K562 (cell line): Measurements from ENCODE around the gene PHF12. TPM values are rescaled to one million over a fixed set of nuclear protein-coding genes. Genes with fewer than 3 reads are reported as not detected.

Source experiments
- CBFA2T3 ChIP-seq: fragments of 450-650 bp; IDR thresholded peaks from 2 replicates; pipeline ENCODE4 v1.6.1; 2017
- DACH1 ChIP-seq: fragments of 450-650 bp; IDR thresholded peaks from 2 replicates; pipeline ENCODE4 v1.6.1; 2018; ENCODE audit not compliant: partially characterized antibody
- FIP1L1 ChIP-seq: fragments of 200-400 bp; formaldehyde crosslinking; IDR thresholded peaks from 2 replicates; pipeline ENCODE4 v1.6.1; 2018; ENCODE audit warnings: mild to moderate bottlenecking, low read depth, low read length; ENCODE audit not compliant: poor library complexity, severe bottlenecking
- HDAC1 ChIP-seq, 2 experiments: fragments of 450-650 bp; IDR thresholded peaks; 2 replicates each; pipeline ENCODE4 v1.6.1; 2016 to 2017; ENCODE audit warnings: inconsistent platforms in 1 of 2, mild to moderate bottlenecking in 1 of 2, moderate library complexity in 1 of 2
- HSF4 ChIP-seq: fragments of 250-450 bp; sonication (Bioruptor Pico); IDR thresholded peaks from 2 replicates; pipeline ENCODE4 v2.1.2; 2022; ENCODE audit warnings: mild to moderate bottlenecking, moderate library complexity, borderline replicate concordance
- KAT8 ChIP-seq: fragments of 450-650 bp; IDR thresholded peaks from 2 replicates; pipeline ENCODE4 v1.6.1; 2016; ENCODE audit warnings: low read depth, mild to moderate bottlenecking
- MYBL2 ChIP-seq, 2 experiments: fragments of 450-650 bp in 1 of 2; sonication (generic) in 1 of 2; formaldehyde crosslinking in 1 of 2; IDR thresholded peaks; 2 replicates each; pipeline versions ENCODE4 v1.6.1 to v1.8.1; 2017 to 2022; ENCODE audit warnings: borderline replicate concordance in 1 of 2, inconsistent platforms in 1 of 2, low read depth in 1 of 2, mild to moderate bottlenecking in 1 of 2, missing genetic modification reagents in 1 of 2, moderate library complexity in 1 of 2
- RBFOX2 ChIP-seq: fragments of 200-400 bp; formaldehyde crosslinking; IDR thresholded peaks from 2 replicates; pipeline ENCODE4 v1.6.1; 2017; ENCODE audit warnings: low read depth, mild to moderate bottlenecking, low read length, moderate library complexity
- TARDBP ChIP-seq: fragments of 450-650 bp; IDR thresholded peaks from 2 replicates; pipeline ENCODE4 v1.6.1; 2016
- TEAD2 ChIP-seq: fragments of 450-650 bp; IDR thresholded peaks from 2 replicates; pipeline ENCODE4 v1.6.1; 2016; ENCODE audit warnings: missing genetic modification characterization, control low read depth, missing compliant biosample characterization
- U2AF1 ChIP-seq: fragments of 200-400 bp; formaldehyde crosslinking; optimal IDR thresholded peaks from 2 replicates; pipeline ENCODE3; 2017; ENCODE audit warnings: mild to moderate bottlenecking, low read depth, low read length, moderate library complexity
- ZBED1 ChIP-seq: IDR thresholded peaks from 2 replicates; pipeline ENCODE4 v1.6.1; 2014
- ZBTB1 ChIP-seq: sonication (generic); formaldehyde crosslinking; IDR thresholded peaks from 2 replicates; pipeline ENCODE4 v1.8.1; 2023; ENCODE audit warnings: missing genetic modification reagents, low read depth, mild to moderate bottlenecking, borderline replicate concordance
- ZNF134 ChIP-seq: fragments of 250-450 bp; sonication (Bioruptor Pico); conservative IDR thresholded peaks from 2 replicates; pipeline ENCODE4 v1.4.0; 2020
- polyA plus RNA-seq, 8 experiments: library from polyadenylated mRNA; depleted of rRNA in 4 of 8; stranded (reverse) in 5 of 8; unstranded in 3 of 8; fragments of >200 nt; fragmentation: Nextera tagmentation in 2 of 8; fragmentation: Illumina TruSeq in 1 of 8; extraction: Ambion mirVana in 2 of 8; extraction: Trizol in 1 of 8; gene quantifications; 2 replicates each; pipeline versions ENCODE4 v1.2.1 to v1.2.3, GENCODE V29; 2011 to 2014; ENCODE audit warnings: inconsistent platforms in 1 of 8, missing spikeins in 1 of 8
- total RNA-seq, 7 experiments: library from RNA; depleted of rRNA in 6 of 7; stranded (reverse); fragments of >200 nt in 6 of 7; fragmentation: Illumina TruSeq in 2 of 7; extraction: Trizol in 2 of 7; gene quantifications; 2 replicates each; pipeline versions ENCODE4 v1.2.1 to v1.2.3, GENCODE V29; 2011 to 2021; ENCODE audit warnings: low replicate concordance in 1 of 7
- TF ChIP-seq, protein P1 (sequence below): fragments of 250-450 bp; sonication (Bioruptor Pico); IDR thresholded peaks from 2 replicates; pipeline ENCODE4 v1.5.0; 2021; ENCODE audit warnings: mild to moderate bottlenecking, borderline replicate concordance
- TF ChIP-seq, protein P2 (sequence below), 2 experiments: fragments of 450-650 bp; conservative IDR thresholded peaks; 2 replicates each; pipeline ENCODE4 v1.6.1; 2017; ENCODE audit warnings: mild to moderate bottlenecking in 2 of 2, moderate library complexity in 2 of 2
- TF ChIP-seq, protein P3 (sequence below): sonication (generic); formaldehyde crosslinking; IDR thresholded peaks from 2 replicates; pipeline ENCODE4 v1.8.0; 2022; ENCODE audit warnings: missing genetic modification reagents, mild to moderate bottlenecking, moderate library complexity, borderline replicate concordance
- TF ChIP-seq, protein P4 (sequence below): sonication (generic); formaldehyde crosslinking; IDR thresholded peaks from 2 replicates; pipeline ENCODE4 v1.8.0; 2022; ENCODE audit warnings: mild to moderate bottlenecking, missing genetic modification reagents

The PHF12 gene
- total and polyA plus RNA-seq, 9 of the 15 experiments (the other 6 are each of a cell fraction or from before 2014, with no cell fraction given) = 0.82 to 31.3 (median 13.5) TPM

DNA sequence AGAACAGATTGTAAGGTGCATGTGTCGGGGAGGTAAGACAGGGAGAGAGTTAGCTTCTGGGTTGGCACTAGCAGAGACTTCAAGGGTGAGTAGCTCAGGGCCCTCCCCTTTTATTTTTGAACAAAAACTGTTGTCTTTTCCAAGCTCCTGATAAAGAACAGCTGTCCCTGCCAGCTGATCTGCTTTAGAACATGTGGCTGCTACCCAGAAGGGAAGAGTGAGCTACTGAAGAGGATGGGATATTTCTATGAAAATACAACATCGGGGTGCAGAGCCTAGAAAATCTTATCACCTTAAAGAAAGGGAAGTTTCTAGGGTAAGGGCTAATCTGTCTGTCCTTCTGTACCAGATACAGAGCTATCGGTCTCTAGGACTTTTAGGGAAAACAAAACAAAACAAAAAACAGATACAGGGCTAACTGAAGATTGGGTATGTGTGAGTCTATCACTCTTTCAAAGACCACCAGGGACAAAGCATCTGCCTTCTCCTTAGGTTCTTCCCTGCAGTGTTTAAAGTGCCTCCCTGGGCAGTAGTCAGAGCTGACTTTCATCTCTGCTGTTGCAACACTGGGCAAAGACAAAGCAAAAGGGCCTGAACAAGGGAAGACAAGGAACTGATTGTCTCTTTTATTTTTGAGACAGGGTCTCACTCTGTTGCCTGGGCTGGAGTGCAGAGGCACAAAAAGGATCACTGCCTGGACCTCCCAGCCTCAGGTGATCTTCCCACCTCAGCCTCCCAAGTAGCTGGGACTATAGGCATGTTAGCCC is 43.4 kb downstream of the PHF12 start (continued):
- TF ChIP-seq, protein P1, sequence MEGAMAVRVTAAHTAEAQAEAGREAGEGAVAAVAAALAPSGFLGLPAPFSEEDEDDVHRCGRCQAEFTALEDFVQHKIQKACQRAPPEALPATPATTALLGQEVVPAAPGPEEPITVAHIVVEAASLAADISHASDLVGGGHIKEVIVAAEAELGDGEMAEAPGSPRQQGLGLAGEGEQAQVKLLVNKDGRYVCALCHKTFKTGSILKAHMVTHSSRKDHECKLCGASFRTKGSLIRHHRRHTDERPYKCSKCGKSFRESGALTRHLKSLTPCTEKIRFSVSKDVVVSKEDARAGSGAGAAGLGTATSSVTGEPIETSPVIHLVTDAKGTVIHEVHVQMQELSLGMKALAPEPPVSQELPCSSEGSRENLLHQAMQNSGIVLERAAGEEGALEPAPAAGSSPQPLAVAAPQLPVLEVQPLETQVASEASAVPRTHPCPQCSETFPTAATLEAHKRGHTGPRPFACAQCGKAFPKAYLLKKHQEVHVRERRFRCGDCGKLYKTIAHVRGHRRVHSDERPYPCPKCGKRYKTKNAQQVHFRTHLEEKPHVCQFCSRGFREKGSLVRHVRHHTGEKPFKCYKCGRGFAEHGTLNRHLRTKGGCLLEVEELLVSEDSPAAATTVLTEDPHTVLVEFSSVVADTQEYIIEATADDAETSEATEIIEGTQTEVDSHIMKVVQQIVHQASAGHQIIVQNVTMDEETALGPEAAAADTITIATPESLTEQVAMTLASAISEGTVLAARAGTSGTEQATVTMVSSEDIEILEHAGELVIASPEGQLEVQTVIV = no peak
- TF ChIP-seq MYBL2 (IDR thresholded peaks at IDR 0.05; ENCODE audit: low read depth) = no peak
- TF ChIP-seq MYBL2 (CRISPR knock-in tag; IDR thresholded peaks at IDR 0.05; ENCODE audit: borderline replicate concordance) = no peak
- TF ChIP-seq, protein P2, sequence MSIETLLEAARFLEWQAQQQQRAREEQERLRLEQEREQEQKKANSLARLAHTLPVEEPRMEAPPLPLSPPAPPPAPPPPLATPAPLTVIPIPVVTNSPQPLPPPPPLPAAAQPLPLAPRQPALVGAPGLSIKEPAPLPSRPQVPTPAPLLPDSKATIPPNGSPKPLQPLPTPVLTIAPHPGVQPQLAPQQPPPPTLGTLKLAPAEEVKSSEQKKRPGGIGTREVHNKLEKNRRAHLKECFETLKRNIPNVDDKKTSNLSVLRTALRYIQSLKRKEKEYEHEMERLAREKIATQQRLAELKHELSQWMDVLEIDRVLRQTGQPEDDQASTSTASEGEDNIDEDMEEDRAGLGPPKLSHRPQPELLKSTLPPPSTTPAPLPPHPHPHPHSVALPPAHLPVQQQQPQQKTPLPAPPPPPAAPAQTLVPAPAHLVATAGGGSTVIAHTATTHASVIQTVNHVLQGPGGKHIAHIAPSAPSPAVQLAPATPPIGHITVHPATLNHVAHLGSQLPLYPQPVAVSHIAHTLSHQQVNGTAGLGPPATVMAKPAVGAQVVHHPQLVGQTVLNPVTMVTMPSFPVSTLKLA (conservative IDR thresholded peaks at IDR 0.05) = peak in 1 of 2 experiments; percentile 82; a peak in 2 of 4 replicates
- TF ChIP-seq ZNF134 (CRISPR knock-in tag) = no peak
- peak; percentile 68 for TF ChIP-seq CBFA2T3
- TF ChIP-seq RBFOX2 = no peak
- no peak for TF ChIP-seq TARDBP
- no peak for TF ChIP-seq KAT8
- TF ChIP-seq, protein P3, sequence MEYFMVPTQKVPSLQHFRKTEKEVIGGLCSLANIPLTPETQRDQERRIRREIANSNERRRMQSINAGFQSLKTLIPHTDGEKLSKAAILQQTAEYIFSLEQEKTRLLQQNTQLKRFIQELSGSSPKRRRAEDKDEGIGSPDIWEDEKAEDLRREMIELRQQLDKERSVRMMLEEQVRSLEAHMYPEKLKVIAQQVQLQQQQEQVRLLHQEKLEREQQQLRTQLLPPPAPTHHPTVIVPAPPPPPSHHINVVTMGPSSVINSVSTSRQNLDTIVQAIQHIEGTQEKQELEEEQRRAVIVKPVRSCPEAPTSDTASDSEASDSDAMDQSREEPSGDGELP = peak; percentile 87
- TF ChIP-seq, protein P4, sequence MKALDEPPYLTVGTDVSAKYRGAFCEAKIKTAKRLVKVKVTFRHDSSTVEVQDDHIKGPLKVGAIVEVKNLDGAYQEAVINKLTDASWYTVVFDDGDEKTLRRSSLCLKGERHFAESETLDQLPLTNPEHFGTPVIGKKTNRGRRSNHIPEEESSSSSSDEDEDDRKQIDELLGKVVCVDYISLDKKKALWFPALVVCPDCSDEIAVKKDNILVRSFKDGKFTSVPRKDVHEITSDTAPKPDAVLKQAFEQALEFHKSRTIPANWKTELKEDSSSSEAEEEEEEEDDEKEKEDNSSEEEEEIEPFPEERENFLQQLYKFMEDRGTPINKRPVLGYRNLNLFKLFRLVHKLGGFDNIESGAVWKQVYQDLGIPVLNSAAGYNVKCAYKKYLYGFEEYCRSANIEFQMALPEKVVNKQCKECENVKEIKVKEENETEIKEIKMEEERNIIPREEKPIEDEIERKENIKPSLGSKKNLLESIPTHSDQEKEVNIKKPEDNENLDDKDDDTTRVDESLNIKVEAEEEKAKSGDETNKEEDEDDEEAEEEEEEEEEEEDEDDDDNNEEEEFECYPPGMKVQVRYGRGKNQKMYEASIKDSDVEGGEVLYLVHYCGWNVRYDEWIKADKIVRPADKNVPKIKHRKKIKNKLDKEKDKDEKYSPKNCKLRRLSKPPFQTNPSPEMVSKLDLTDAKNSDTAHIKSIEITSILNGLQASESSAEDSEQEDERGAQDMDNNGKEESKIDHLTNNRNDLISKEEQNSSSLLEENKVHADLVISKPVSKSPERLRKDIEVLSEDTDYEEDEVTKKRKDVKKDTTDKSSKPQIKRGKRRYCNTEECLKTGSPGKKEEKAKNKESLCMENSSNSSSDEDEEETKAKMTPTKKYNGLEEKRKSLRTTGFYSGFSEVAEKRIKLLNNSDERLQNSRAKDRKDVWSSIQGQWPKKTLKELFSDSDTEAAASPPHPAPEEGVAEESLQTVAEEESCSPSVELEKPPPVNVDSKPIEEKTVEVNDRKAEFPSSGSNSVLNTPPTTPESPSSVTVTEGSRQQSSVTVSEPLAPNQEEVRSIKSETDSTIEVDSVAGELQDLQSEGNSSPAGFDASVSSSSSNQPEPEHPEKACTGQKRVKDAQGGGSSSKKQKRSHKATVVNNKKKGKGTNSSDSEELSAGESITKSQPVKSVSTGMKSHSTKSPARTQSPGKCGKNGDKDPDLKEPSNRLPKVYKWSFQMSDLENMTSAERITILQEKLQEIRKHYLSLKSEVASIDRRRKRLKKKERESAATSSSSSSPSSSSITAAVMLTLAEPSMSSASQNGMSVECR (CRISPR knock-in tag) = no peak
- TF ChIP-seq U2AF1 = no peak
- TF ChIP-seq ZBED1 = 0 out of 2 replicates have a peak, but pooled peaks have one; percentile 1
- no peak for TF ChIP-seq TEAD2 (tag)
- TF ChIP-seq FIP1L1 = no peak
- no peak for TF ChIP-seq ZBTB1 (CRISPR knock-in tag)
- TF ChIP-seq HDAC1 (IDR thresholded peaks at IDR 0.05) = peak in 1 of 2 experiments; percentile 63; a peak in 1 of 4 replicates
- peak; percentile 91 for TF ChIP-seq DACH1
- TF ChIP-seq HSF4 (CRISPR knock-in tag) = no peak
